NCI-H1694 (cell line): ENCODE results near the gene ARL5B.

Experiments used
- DNase-seq: peaks from one replicate; lab custom pipeline; 2025; lab: John Stamatoyannopoulos, UW

ARL5B gene

DNA sequence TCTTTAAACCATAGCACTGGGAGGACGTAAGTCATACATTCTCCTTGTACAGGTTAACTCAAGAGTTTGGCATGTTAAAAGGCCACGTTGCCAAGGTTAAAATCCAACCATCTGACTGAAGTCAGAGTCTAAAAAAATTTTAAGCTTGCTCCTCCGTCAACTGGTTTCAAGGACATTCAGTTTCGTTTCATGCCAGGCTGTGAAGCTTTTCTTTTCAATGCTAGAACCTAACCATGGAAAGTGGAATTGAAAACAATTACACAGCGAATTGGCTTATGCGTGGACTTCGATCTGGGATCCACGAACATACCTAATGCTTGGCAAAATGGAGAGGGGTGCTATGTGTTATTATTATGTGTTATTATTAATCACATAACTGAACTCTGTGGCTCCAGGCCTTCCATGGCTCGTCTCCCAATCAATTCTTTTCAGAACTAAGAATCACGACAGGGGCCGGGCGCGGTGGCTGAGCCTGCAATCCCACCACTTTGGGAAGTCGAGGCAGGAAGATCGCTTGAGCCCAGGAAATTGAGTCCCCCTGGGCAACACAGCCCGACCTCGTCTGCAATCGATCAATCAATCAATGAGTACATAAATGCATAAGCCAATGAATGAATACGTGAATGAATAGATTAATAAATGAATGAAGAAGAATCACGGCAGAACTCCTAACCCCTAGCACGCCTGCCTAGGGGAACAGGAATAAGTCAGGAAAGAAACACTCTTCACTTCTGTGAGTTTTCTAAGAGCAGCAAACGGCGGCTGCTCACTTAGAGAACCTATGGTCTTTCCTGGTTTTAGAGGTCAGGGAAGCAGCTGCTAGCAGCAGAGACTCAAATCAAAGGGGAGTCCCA lies 733 bp upstream of the ARL5B start:
- DNase-seq = no peak

DNA sequence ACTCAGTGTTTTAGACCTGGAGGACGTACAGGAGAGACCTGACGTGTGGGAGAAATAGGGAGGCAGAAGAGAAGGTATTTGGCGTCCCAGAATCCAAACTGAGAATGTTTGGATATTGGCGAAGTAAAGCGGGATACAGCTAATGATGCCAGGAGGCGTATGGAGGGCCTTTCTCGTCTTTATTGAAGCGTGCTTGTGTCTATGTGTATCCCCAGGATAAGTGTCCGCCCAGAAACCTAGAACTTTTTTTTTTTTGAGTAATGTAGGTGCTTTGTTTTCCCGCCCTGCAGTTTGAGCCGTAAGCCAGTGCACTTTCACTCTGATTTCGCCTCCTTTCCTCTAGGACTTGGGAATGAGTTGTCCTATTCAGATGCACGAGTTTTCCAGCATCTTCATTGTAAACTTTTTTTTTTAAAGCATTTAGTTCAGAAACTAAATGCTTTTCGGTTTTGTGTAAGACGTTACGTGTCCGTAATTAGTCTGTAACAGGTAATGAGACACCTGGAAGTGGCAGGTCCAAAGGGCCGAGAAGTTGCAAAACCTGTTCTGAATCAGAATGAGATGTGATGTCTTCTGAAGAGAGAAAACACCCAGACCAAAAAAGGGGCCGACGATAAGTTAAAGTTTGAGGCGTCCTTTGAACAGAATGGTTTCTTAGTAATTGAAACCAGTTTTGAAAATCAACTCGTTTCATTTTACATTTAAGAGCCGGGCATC lies 746 bp downstream of the ARL5B start:
- DNase-seq = no peak

DNA sequence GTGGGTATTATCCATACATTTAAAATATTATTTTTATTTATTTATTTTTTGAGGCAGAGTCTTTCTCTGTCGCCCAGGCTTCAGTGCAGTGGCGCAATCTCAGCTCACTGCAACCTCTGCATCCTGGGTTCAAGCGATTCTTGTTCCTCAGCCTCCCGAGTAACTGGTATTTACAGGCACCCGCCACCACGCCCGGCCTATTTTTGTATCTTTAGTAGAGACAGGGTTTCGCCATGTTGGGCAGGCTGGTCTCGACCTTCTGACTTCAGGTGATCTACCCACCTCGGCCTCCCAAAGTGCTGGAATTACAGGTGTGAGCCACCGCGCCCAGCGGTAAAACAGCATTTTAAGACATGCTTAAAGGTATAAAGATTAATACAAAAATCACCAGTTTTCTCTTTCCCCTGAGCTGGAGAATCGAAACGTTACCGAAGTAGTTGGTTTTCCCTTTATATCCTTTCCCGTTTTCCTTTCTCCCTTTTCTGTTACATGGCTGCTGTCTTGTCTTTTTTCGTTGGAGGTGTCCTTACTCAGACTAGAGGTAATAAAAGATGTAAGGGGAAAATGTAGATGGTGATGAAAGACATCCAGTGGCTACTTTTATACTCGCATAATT lies 1.7 kb downstream of the ARL5B start:
- no peak for DNase-seq

DNA sequence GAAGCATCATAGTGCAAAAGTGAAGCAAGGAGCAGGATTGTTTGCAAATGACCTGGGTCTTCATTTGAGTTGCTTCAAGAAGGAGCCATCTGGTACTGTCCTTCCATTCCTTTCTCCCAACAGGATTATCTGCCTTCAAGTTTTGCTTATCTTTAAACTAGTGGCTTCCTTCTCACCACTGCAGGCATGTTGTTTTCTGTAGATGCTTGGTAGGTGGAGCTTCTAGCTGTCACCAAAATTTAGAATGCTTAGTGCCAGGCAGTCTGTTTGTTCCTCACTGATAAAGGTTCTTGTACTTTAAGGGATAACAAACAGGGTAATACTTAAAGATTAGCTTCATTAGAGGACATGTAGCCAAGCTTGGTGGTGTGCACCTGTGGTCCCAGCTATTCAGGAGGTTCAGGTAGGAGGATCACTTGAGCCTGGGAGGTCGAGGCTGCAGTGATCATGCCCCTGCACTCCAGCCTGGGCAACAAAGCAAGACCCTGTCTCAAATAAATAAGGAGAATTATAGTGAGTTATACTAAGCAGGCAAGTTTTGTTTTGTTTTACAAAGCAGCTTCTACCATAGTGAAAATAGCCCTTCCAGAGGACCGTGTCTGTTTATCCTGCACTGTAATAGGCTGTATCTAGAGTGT lies 5.7 kb downstream of the ARL5B start:
- no peak for DNase-seq

DNA sequence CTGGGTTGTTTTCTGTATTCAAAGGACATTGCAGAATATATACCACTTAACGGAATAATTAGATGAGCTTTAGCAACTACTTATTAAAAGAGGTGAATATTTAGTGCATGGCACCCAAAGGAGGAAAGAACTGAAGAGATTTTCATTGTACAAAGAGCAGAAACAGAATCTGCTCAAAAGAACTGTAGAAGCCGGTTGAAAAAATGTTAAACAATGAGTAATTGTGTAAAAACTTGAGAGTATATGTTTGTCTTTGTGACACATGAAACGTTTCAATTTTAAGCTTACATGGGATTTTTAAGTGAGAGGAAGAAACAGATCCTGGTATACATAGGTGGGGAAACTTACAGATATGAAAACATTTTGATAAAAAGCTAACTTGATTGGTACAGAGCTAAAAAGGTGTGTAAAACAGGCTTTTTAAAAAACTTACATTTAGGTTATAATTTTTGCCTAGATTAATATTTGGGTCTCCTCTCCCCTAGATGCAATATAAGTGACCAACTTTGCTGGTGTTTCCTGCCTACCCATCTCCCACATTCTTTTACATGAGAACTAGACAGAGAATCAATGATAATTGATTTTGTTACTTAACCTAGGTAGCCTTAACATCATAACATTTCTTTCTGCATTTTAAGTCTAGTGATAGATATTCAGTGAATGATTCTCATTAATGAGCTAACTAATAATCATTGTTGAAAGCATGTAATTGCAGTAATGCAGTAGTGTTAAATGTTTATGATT lies 6.8 kb downstream of the ARL5B start:
- DNase-seq = no peak

DNA sequence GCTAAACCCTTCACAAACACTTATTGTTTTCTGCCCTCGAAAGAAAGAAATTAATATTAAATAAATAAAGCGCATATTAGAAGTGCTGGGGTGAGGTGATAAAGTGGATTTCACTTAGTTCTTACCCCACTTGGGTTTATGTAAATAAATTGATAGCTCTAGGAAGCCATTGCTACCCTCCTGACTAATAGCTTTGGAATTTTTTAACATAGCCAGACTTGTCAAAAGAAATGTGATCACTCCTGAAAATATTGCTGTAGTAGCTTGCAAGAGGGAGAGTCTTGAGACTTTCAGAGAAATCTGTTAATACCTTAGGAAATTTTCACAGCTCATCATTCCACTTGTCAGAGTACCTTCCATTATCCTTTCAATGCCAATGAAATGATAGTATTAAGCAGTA lies 7.6 kb downstream of the ARL5B start:
- no peak for DNase-seq

DNA sequence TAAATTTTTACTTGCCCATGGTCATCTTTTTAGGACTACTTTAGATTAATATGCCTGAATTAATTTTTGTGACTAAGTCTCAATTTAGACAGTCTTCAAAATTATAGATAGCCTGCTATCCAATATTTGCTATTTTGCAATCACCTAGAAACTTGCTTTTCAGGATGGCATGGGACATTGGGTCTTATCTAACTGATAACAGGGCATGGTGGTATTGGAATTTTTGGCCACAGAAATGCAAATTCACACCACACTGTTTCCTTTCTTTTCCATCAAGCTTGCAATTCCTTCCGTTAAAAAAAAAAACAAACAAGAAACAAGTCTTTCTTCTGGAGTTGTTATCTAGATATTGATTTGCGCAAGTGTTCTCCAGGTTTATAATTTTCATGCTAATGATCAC lies 8.8 kb downstream of the ARL5B start:
- no peak for DNase-seq

DNA sequence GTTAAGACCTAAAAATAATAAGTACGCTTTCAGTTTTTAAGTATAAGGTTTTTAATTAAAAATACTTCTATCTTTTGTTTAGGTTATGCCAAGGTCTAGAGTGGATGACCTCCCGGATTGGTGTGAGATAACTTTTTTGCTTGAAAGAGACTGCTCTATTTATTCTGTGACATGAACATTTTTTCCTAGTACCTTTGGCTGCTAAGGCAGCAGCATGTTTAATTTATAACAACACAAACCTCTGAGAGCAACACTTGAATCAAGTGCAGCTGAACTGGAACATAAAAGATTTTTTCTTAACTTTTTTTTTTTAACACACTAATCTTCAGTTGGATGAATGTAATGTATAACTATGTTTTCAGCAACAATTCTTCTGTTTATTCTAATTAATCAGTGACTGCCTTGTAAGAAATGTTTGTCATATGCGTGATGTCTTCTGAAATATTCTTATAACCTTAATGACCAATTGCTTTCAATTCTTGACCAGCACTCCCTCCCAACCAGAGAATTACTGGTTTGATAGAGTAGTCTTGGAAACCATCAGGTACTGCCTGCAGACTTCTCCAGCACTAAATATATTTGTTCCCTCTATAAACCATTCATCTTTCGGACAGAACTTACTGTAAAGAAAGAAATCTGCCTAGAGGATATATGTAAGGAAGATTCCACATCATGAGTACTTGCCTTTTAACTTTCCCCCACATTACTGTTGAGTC lies 16.0 kb downstream of the ARL5B start:
- DNase-seq = no peak

DNA sequence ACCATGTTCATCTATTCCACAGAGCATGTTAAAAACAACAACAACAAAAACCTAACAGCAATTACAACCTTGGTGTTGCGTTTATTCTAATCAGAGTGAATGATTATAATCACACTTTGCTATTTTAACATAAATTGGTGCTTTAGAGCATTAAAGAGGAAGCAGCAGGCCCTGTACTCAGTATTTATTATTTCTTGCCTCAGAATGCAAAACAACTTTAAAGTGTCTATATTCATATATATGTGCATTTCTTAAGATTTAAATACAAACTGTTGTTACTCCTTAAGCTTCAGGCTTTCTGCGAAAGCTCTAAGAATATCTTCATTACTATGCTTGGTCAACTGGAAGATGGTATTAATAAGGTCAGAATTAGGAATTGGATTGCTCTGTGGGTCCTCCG lies 21.5 kb downstream of the ARL5B start:
- no peak for DNase-seq

DNA sequence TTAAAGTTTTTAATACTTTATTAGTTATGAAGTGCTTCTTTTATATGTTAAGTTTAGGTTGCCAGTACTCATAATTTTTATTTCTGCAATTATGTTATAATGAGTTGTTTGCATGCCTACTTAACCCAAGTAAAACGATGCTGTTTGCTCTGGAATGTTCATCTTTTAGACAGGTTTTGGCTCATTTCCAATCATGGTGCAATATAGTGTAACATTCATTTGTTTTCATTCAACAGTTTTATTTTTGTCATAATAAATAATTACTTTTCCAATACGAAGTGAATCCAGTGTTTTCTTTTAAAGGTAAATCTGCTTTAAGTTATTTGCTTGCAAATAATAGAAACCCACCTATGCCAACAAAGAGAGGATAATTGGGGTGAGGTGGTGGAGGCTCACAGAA lies 22.1 kb downstream of the ARL5B start:
- no peak for DNase-seq

DNA sequence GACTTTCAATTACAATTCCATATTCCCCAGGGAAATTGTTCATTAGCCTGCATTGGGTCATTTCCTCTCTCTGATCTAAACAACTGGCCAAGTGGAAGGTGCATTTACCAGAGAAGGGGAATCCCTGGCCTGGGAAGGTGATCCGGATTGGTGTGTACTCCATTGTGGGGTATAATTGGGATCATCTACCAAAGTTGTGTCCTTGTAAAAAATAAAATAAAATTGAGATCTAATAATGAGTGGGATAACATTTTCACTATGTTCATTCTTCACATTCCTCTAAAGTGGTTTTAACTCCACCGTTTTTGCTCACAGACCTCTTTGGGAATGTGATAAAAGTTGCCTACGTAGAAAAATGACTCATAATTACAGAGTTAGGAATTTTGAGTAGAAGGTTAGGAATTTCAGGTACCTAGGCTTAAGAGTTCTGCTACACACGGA lies 22.8 kb downstream of the ARL5B start:
- DNase-seq = no peak

DNA sequence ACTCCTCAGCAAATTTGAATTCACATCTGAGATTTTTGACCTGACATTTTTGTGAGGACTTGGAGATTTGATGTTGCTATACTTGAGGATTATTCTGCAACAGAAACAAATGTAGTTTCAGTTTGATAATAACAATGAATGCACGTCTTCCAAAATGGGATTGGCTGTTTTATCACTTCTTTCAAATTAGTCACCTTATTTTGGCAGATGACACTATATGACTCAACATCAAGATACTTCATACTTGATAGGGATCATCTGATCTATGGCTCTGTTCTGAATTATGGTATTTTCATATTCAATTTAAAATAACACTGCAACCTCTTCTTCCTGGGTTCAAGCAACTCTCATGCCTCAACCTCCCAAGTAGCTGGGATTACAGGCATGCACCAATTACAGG lies 24.2 kb downstream of the ARL5B start:
- no peak for DNase-seq

DNA sequence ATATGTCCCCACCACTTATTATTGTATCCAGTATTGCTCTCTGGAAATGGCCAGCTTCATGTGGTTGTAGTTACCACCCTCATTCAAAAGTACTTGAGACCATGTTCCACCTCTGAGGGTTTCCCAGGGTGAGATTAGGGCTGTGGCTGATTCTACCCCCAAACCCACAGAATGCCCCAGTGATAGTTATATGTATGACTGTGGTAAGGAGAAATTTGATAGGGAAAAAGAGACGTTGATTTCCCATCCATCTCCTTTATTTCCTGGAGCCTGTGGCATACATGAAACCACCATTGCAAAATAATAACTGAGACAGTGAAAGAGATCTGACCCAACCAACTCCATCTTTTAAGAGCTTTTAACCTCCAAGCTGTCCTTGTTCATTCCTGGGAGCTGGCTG lies 25.2 kb downstream of the ARL5B start:
- no peak for DNase-seq

DNA sequence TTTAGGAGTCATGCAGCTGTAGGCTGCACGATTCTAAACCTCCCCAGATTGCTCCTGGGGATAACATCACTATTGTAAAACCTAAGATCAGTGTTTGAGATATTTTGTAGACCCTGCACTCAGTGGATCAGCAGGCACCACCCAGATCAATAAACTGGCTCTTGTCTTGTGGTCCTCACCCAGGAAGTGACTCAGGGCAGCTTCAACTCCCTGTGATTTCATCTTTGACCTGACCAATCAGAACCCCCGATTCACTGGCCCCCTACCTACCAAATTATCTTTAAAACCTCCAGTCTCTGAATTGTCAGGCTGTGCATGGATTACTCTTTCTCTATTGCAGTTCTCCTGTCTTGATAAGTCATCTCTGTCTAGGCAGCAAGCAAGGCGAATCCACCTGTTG lies 25.7 kb downstream of the ARL5B start:
- no peak for DNase-seq

DNA sequence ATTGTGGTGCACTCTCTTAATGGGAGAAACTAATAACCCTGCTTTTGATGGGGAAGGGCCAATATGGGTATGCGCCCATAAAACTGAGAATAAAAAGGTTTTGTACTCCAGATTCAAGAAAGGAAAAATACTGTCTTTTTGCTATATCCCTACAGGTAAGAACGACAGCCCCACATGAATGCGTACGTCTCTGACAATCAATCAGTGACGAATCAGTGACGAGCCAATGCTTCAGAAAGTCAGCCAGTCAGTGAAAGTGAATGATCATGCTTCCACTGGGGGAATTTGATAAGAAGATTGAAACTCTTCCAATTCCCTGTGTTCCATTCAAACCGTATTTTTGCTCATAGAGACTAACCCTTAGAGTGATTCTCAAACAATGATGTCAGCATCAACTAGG lies 26.3 kb downstream of the ARL5B start:
- no peak for DNase-seq

DNA sequence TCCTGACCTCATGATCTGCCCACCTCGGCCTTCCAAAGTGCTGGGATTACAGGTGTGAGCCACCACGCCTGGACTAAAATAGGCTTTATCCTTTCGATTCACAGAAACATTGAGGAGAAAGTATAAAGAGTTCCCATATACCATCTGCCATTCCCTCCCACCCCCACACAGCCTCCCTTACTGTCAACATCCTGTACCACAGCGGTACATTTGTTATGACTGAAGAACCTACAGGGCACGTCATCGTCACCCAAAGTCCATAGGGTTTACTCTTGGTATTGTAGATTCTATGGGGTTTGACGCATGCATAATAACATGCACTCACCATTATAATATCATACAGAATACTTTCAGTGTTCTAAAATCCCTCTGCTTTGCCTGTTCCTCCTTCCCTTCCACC lies 28.0 kb downstream of the ARL5B start:
- DNase-seq = no peak

DNA sequence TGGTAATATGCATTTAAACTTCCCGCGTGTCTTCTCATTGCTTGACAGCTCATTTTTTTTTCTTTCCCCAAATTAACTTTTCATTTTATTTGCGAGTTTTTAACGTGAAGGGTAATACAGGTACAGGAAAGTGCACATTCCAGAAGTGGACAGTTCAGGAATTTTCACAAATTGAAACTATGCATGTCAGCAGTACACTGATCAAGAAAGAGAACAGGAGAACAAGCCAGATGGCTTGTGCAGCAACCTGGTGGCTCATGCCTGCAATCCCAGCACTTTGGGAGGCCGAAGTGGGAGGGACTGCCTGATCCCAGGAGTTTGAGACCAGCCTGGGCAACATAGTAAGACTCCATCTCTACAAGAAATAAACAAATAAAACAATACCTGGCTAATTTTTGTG lies 28.5 kb downstream of the ARL5B start:
- DNase-seq = no peak

DNA sequence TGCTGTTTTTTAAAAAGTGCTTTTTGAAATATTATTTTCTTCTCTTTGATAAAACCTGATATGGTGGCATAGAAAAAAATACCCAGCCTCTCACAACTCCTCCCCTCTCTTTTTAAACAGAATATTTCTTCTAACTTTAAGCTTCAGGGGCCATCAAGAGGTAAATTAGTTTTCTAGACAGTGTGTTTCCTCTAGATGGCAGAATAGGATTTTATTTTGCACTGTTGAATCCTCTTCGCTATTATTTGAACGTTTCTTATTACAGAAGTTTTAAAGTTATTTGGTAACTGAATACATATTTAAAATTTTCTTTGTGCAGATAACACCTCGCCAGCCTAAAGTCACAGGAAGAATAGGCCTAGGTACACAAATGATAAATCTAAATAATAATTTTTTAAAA lies 30.3 kb downstream of the ARL5B start:
- no peak for DNase-seq

DNA sequence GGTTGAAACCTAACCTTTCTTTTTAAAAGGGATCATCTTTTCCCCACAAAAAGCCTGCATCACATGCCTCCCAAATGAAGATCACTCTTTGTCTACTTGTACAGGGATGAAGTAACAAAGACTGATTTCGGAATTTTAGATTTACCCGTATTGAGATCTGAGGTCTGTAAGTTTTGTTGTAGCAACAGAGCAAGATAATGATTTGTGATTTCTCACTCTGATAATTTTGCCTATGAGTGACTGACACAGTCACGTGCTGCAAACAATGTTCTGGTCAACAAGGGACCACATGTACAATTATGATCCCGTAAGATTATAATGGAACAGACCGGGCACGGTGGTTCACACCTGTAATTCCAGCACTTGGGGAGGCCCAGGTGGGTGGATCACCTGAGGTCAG lies 31.3 kb downstream of the ARL5B start:
- DNase-seq = no peak

DNA sequence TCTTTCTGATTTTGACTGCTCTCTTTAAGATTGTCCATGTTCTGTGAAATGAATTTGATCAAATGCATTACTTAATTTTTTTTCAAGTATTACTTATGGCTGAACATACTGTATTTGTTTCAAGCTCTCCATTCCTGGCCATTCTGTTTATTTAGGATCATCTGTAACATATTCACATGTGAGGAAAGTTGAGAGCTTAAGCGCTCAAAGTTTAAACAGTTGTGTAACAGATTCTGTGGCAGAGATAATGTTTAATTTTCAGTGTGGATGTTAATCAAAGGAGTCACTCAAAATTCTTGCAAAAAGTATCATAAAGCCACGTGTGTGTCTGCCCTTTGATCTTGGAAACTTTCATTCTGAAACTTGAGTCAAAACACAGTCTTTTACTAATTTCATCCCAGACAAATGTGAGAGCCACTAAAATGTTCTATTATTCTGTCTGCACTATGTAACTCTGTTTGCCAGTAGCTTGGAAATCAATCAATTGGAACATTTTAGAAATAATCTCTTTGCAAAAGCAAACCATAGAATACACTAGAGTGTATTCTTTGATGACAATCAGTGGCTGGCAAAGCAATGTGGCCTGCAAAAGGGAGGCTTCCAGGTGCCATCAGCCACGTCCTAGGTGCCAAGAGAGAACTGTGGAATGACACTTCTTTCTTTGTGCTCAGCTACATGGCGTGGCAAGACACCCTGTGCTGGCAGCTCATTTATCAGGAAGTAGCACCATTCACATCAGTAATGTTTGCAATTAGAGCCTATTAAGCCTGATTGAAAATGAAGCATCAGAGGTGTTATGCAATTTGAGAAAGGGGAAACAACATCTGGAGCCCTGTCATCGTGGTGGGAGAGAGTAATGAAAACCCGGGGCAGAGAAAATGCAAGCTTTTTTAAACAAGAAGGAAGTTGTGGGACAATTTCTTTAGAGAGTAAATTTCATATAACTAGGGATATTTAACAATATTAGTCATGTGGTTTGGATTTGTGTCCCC lies 40.9 kb downstream of the ARL5B start:
- no peak for DNase-seq
